CD4-positive, alpha-beta T cell treated with Interleukin-15 for 4 hours (primary cell): ENCODE measurements around the gene PEBP1.

Source experiments
- DNase-seq: peaks from one replicate; pipeline ENCODE4 v3.0.0-alpha.2; 2020; ENCODE audit warnings: low spot score

PEBP1 gene

GRCh38 chr12:118193958-118194357 is 58.0 kb downstream of the PEBP1 start:
- DNase-seq: no peak
